ENCODE results near the gene CAB39.

CAB39 gene

GRCh38 chr2:230862292-230862691, 149.7 kb downstream of the CAB39 start:
- peaks cover 4% of the 10 kb centered on the region for H3K36me3 ChIP-seq
- no peak for DNase-seq
- H3K27me3 ChIP-seq (ENCODE audit: insufficient read depth, low read depth, severe bottlenecking): no peaks in the 10 kb centered on the region
- peak overlapping the region; percentile 65 for H3K27ac ChIP-seq
- H3K4me3 ChIP-seq (ENCODE audit: low read depth, low read length): no peak overlapping the region
- no peaks in the 10 kb centered on the region for H3K9me3 ChIP-seq (ENCODE audit: severe bottlenecking)
- no peak for TF ChIP-seq CTCF (IDR thresholded peaks at IDR 0.05; ENCODE audit: low read depth, low read length)

- DNase-seq: no peak
- H3K9me3 ChIP-seq (ENCODE audit: severe bottlenecking): no peaks in the 10 kb centered on the region
- peaks cover 4% of the 10 kb centered on the region for H3K36me3 ChIP-seq
- no peak overlapping the region for H3K4me3 ChIP-seq (ENCODE audit: low read depth, low read length)
- H3K27ac ChIP-seq: no peak overlapping the region
- H3K27me3 ChIP-seq (ENCODE audit: insufficient read depth, low read depth, severe bottlenecking): no peaks in the 10 kb centered on the region
- TF ChIP-seq CTCF (IDR thresholded peaks at IDR 0.05; ENCODE audit: low read depth, low read length): no peak
Observed at GRCh38 chr2:230863031-230863430, 150.4 kb downstream of the CAB39 start.

GRCh38 chr2:230863442-230864121, 150.9 kb downstream of the CAB39 start:
- Histone ChIP-seq H3K9me3 (ENCODE audit: severe bottlenecking) (no peaks in the 10 kb centered on the region), H3K4me3 (ENCODE audit: low read depth, low read length) (no peak overlapping the region), H3K27me3 (ENCODE audit: insufficient read depth, low read depth, severe bottlenecking) (no peaks in the 10 kb centered on the region), H3K36me3 (peaks cover 7% of the 10 kb centered on the region), H3K27ac (peak overlapping the region; percentile 76)
- no peak for TF ChIP-seq CTCF (IDR thresholded peaks at IDR 0.05; ENCODE audit: low read depth, low read length)
- DNase-seq: peak; percentile 57

GRCh38 chr2:230864122-230864604, 151.5 kb downstream of the CAB39 start:
- no peak for DNase-seq
- H3K9me3 ChIP-seq (ENCODE audit: severe bottlenecking): no peaks in the 10 kb centered on the region
- no peaks in the 10 kb centered on the region for H3K27me3 ChIP-seq (ENCODE audit: insufficient read depth, low read depth, severe bottlenecking)
- H3K4me3 ChIP-seq (ENCODE audit: low read depth, low read length): peak overlapping the region; percentile 83
- H3K27ac ChIP-seq: peak overlapping the region; percentile 76
- no peak for TF ChIP-seq CTCF (IDR thresholded peaks at IDR 0.05; ENCODE audit: low read depth, low read length)
- H3K36me3 ChIP-seq: peaks cover 13% of the 10 kb centered on the region

- no peaks in the 10 kb centered on the region for H3K9me3 ChIP-seq (ENCODE audit: severe bottlenecking)
- no peaks in the 10 kb centered on the region for H3K27me3 ChIP-seq (ENCODE audit: insufficient read depth, low read depth, severe bottlenecking)
- peaks cover 16% of the 10 kb centered on the region for H3K36me3 ChIP-seq
- H3K27ac ChIP-seq: peak within 1 kb of the TSS; percentile 88
- TF ChIP-seq CTCF (IDR thresholded peaks at IDR 0.05; ENCODE audit: low read depth, low read length): peak; percentile 58
- H3K4me3 ChIP-seq (ENCODE audit: low read depth, low read length): peak within 1 kb of the TSS; percentile 83
- DNase-seq: peak; percentile 84
Observed at GRCh38 chr2:230864605-230865306, 152.1 kb downstream of the CAB39 start, which contains the start of gene ITM2C. Gene ITM2C (plus strand): TSS chr2:230864942. CDS start chr2:230865026, 84 bp downstream.

Data from WERI-Rb-1 (cell line).